Peyer's patch (tissue), 4 donors: ENCODE data around the gene PLD1.

Source experiments
- POLR2A ChIP-seq, 2 donors: fragments of 450-650 bp; IDR thresholded peaks; one replicate each; pipeline ENCODE4 v1.5.1; 2017; ENCODE audit warnings: antibody characterized with exemption in 2 of 2, mild to moderate bottlenecking in 2 of 2, moderate library complexity in 2 of 2
- TF ChIP-seq, protein P1 (sequence below), 6 experiments: fragments of 450-650 bp in 4 of 6; fragments of 200-600 bp in 2 of 6; sonication (generic) in 1 of 6; IDR thresholded peaks; one replicate each; pipeline ENCODE4 v1.5.1; 2017 to 2019; ENCODE audit warnings: antibody characterized with exemption in 6 of 6, mild to moderate bottlenecking in 3 of 6, moderate library complexity in 1 of 6

DNA sequence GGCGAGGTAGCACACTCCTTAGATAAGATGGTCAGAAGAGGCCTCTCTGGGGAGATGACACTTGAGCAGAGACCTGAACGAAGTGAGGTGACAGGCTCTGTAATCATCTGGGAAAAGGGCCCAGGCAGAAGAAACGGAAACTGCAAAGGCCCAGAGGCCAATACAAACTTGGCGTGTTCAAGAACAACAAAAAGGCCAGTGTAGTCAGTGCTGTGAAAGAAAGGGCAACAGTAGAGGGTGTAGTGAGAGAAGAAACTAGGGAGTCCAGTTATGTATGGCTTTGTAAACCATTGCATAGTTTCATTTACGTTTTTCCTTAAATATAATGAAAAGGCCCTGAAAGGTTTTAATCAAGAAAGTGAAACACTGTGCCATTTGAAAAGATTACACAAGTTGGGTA, 31.8 kb downstream of the PLD1 start:
- TF ChIP-seq, protein P1, sequence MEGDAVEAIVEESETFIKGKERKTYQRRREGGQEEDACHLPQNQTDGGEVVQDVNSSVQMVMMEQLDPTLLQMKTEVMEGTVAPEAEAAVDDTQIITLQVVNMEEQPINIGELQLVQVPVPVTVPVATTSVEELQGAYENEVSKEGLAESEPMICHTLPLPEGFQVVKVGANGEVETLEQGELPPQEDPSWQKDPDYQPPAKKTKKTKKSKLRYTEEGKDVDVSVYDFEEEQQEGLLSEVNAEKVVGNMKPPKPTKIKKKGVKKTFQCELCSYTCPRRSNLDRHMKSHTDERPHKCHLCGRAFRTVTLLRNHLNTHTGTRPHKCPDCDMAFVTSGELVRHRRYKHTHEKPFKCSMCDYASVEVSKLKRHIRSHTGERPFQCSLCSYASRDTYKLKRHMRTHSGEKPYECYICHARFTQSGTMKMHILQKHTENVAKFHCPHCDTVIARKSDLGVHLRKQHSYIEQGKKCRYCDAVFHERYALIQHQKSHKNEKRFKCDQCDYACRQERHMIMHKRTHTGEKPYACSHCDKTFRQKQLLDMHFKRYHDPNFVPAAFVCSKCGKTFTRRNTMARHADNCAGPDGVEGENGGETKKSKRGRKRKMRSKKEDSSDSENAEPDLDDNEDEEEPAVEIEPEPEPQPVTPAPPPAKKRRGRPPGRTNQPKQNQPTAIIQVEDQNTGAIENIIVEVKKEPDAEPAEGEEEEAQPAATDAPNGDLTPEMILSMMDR (IDR thresholded peaks at IDR 0.05): no peak
- TF ChIP-seq POLR2A (IDR thresholded peaks at IDR 0.05): no peak
